NCI-H526 treated with DMSO at 0.1 percent for 48 hours (cell line): ENCODE data around the gene ZC2HC1B.

Experiments
- DNase-seq: peaks from one replicate; lab custom pipeline; 2025; lab: John Stamatoyannopoulos, UW

ZC2HC1B gene

DNA sequence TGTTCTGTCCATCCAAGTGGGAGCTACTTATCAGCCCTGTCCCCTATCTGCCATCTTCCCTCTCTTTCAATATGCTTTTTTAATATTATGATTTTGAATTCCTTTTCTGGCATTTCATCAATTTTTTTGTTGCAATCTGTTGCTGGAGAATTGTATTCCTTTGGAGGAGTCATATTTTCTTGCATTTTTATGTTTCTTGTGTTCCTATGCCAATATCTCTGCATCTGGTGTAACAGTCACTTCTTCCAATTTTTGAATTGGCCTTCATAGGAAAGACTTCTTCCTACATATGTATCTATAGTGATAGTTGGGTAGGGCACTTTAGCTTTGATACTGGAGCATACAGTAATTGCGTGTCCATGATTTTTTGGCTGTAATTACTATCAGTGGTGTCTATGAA lies 70.1 kb downstream of the ZC2HC1B start:
- no peak for DNase-seq

- DNase-seq, result no peak
These were observed 70.6 kb downstream of the ZC2HC1B start for GRCh38 chr6:143934867-143935266.

GRCh38 chr6:143936347-143936746 lies 72.1 kb downstream of the ZC2HC1B start:
- DNase-seq, result no peak

DNA sequence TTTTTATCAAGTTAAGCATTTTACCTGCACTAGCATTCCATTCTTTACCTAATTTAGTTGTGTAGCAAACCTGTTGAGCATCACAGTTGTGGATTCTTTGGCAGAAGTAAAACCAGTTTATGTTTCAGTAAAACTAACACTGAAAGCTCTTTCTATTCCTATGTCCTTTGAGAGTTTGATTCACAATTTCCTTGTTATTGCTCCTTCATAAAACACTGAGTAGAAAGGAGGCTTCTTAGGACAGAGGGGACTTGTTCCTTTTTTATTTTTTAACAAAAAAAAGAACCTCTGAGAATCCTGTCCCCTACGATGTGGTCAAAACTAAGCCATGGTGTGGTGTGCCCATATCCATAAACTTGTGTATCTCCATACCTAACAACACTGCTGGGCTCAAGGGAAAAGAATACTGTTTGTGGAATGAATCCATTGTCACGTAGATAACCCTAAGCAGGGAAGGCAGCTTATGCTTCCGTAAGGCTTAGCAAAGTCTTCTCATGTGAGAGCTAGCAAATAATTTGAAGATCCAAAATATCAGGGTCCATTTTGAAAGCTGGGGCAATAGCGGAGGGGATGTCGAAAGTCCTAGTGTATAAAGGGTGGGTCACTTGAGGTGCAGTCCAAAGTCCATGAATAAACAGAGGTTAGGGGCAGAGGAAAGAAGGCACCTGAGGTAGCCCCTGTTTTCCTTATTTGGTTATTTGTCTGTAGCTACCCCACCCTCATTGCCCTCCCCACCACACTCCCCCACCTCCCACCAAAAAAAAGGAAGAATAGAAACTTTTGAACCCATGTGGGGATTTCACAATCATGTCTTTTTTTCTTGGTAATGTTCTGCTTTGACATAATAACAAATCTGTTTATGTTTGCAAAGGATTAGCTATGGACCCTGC lies 72.7 kb downstream of the ZC2HC1B start:
- DNase-seq, result no peak

DNA sequence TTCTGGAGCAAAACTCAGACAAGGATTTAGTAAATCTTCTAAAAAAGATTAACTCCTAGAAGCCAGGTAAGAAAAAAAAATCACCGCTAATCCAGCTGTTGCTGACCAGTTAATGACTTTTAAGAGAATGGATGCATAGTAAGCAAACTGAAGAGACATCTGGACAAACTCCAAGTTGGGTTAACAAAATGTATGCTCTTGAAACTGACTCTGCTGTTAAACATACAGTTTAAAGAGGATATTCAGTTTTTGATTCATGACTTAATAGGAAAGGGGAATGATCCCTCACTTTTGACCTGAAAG lies 73.3 kb downstream of the ZC2HC1B start:
- no peak for DNase-seq

GRCh38 chr6:143939364-143939763 lies 75.1 kb downstream of the ZC2HC1B start:
- DNase-seq, result no peak

DNA sequence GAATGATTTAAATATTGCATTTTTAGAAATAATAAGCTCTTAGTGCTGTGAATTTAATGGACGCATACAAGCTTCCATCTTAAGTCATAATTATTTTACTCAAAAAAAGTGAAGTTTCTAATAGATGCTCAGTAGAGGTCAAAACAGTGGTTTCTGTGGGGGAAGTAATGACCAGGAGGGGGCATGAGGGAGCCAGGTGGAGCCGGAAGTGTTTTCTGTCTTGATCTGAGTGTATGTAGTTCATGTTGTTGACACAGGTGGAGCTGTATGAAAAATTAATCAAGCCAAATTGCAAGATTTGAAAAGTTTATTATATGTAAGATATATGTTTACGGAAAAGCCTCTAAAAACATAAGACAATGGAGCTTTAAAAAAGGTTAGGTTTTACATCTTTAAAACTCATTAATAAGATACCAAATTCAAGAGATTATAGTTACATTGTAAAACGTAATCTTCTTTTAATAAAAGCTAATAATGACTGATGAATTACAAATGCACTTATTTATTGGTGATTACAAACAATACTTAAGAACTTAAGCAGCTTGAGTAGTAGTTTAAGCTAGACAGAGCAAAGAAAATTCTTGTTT lies 75.8 kb downstream of the ZC2HC1B start:
- peak; percentile 60 for DNase-seq

DNA sequence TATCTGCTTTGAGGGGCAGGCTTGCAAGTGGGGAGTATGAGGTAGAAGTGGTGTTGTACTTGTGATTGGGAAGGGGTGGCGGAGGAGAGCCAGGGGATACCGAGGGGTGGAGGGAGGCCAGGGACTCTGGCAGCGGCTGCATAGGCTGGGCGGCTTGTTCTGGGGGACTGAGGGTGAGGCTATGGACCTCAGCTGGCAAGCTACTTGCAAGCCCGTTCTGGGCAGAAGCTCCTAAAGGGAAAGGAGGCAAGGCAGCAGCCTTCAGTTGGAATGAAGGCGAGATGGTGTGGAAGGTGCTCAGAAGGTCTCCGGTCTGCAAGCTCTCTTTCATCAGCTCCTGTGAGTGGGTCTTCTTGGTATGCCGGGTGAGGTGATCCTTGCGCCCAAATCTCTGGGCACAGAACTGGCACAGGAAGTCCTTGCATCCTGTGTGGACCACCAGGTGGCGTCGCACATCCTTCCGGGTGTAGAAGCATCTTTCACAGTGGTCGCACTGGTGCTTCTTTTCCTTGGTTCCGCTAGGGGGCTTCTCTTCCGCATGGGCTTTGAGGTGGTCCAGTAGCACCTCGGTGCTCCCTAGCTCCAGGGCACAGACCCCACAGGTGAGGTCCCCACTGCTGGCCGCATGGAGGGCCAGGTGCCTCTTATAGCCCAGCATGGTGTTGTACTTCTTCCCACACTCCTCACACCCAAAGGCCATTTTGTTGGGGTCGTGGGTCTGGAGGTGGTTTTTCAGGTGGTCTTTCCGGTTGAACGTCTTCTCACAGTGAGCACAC lies 77.8 kb downstream of the ZC2HC1B start:
- DNase-seq, result peak; percentile 47

DNA sequence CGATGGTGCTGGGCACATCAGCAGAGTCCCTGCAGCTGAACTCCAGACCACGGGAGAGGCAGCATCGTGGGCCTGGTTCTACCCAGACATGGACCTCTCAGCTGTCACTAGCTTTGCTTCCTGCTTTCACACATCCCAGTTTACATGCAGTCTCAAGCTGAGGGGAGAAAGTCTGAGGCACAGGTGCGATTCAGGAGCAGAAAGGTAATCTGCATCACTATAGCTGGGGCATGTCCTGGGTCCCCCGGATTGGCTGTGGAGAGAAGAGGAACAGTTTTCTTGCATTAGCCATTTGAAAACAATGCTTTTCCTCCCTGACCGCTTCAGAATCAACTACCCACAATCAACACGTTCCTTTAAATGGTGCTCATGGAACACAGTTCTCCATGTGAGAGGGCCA lies 83.9 kb downstream of the ZC2HC1B start:
- DNase-seq, result no peak

GRCh38 chr6:143949535-143949934 lies 85.3 kb downstream of the ZC2HC1B start:
- no peak for DNase-seq

- DNase-seq, result no peak
These were observed 85.7 kb downstream of the ZC2HC1B start for GRCh38 chr6:143949962-143950361.

GRCh38 chr6:143950875-143951274 lies 86.6 kb downstream of the ZC2HC1B start:
- DNase-seq, result no peak

GRCh38 chr6:143952060-143952778 lies 87.9 kb downstream of the ZC2HC1B start:
- no peak for DNase-seq

- DNase-seq, result no peak
These were observed 88.8 kb downstream of the ZC2HC1B start for GRCh38 chr6:143952947-143953701.

DNA sequence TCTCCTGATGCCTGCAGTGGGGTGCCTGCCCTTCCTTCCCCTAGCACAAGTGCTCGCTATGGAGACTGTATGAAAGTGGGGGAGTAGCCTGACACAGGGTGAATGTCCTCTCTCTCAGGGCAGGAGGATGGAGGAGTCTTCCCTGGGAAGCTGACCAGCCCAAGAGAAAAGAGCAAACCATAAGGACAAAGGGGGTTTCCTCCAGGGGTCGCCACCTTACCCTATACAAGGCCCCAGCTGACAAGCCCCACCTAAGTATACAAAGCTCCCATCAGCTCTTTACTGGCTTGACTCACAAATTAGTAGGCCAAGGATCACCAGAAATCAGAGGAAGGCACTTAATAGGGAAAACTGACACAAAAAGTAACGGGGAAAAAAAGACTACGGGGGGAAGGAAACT lies 89.6 kb downstream of the ZC2HC1B start:
- DNase-seq, result no peak

GRCh38 chr6:143955971-143956370 lies 91.7 kb downstream of the ZC2HC1B start:
- DNase-seq, result no peak

DNA sequence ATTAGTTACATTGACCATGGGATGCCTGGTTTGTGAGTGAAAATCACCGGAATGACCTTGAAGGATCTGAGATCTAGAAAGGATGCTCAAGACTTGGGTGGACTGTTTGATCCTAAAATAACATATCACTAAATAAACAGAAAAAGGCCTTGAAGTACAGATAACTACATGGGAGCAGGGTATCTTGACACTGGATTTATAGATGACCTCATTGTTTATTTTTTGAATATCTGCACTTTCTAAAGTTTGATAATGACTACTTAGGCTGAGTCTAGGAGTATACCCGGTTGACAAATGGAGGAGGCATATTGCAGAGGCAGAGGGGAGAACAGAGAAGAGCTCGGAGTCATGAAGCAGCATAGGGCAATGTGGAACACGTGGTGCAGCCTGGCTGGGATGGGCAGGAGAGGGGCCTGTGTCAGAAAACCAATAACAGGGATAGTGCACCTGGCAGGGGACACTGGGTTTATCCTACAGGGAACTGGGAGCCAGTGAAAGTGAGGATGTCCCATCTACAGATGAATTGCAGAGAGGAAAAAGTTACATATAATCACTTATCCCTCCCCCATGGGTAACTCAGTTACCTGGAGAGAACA lies 93.5 kb downstream of the ZC2HC1B start:
- DNase-seq, result no peak

- DNase-seq, result no peak
These were observed 94.6 kb downstream of the ZC2HC1B start for GRCh38 chr6:143958839-143959399.

- DNase-seq, result no peak
These were observed 95.7 kb downstream of the ZC2HC1B start for GRCh38 chr6:143959927-143960326.

DNA sequence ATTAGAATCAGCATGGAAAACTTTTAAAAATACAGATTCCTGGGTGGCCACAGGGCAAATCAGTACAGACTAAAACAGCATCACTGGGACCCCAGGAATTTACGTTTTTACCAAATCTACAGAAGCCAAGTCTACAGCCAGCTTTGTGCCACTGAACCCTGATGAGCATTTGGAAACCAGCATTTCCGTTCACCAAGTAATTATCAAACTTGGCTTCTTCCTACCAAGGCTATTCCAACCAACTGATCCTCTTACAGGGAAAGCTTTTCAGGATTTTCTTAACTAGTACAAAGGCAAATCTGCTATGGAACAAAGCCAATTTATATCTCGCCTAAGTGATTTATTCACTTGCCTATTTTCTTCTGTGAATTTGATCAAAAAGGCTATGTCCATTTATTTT lies 96.8 kb downstream of the ZC2HC1B start:
- DNase-seq, result no peak
